Right kidney (tissue), 1 donor: ENCODE measurements around the gene WNT8B.

Experiments
- DNase-seq: peaks from one replicate; pipeline ENCODE4 v3.0.0-alpha.2; 2016

Gene WNT8B

GRCh38 chr10:100483876-100484666 lies 21.3 kb downstream of the WNT8B start:
- no peak for DNase-seq

- DNase-seq, result no peak
Observed at GRCh38 chr10:100485366-100485765, 22.6 kb downstream of the WNT8B start.

GRCh38 chr10:100485801-100486495 lies 23.1 kb downstream of the WNT8B start:
- no peak for DNase-seq

DNA sequence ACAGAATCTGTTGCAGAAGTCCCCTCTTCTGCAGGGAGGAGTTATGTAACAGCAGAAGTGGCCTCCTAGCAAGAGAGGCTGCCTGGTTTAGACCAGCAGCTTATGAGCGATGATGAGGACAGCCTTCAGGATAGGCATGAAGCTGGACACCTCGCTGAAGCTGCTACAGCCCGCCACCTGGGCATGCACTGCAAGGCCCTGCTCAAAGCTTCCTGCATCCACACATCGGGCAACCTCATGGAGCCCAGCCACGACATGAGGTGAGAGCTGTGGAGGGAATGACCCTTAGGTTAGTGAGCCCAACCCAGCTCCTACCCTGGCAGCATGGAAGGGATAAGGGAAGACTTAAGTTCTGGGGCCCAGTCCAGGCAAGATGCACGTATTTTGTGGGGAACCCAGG lies 24.7 kb downstream of the WNT8B start:
- no peak for DNase-seq

DNA sequence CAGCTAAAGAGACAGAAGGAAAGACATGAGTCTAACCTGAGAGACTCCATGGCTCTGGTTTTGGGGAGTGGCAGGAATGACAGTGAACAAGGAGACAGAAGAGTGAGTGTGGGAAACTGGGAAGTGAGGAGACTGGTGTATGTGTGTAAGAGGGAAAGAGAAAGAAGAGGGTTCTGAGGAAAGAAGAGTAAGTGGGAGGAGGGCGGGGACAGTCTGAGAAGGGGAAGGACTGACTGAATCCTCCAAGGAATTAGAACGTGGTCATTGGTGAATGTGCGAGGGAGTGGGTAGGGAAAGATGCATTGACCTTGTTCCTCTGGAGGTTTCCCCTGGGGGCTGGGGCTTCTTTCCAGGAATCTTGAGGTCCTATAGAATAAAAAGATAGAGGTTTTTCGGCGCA lies 26.6 kb downstream of the WNT8B start:
- DNase-seq, result no peak

DNA sequence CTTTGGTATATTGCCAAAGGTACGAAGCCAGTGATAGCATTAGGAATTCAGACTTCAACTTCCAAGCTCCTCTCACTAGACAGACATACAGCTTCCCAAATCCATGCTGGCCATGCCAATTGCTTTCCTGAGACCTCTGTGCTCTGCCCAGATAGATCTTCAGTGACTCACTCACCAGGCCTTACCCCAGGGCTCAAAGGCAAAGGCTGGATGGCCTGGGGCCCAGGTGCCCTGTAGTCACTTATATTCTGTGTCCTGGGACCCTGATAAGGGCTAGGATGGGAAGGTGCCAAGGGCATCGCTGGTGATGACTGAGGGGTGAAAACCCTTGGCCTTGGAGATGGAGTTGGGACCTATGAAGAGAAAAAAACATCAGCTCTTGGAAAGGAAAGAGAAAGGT lies 27.7 kb downstream of the WNT8B start:
- no peak for DNase-seq

DNA sequence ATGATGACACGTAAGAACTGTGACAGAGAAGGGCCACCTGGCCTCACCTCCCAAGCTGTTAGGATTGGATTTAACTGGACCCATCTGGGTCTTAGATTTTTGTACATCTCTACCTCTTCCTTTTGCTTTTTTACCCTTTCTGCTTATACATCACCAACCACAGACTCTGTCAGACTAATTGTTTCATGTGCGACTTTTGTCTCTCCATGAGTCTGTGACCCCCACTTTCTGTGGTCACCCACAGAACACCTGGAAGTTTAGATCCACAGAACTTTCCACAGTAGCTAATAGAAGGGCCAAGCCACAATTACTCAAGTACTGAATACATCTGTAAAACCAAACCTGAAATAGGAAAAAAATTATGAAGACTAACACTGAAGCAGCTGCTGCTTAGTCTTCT lies 33.8 kb downstream of the WNT8B start:
- DNase-seq, result no peak

DNA sequence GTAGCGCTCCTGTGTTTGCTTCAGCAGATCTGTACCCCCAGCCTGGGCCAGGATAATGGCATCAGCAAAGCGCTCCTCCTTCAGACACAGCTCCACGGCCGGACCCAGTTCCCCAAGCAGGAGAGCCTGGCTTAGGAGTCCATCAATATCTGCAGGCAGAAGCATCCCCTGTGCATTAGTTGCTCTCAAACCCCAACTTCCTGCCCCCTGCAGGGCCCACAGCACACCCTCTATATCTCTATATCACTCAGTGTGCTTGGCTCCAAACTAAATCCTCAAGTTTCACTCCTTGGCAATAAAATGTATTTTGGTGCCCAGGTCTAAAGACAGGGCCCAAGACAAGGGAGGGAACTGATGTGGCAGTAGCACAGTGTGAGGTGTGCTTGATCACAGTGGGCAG lies 35.2 kb downstream of the WNT8B start:
- no peak for DNase-seq

GRCh38 chr10:100501423-100501822 lies 38.6 kb downstream of the WNT8B start:
- DNase-seq, result no peak

GRCh38 chr10:100502926-100503494 lies 40.2 kb downstream of the WNT8B start:
- no peak for DNase-seq

GRCh38 chr10:100504096-100504495 lies 41.3 kb downstream of the WNT8B start:
- DNase-seq, result no peak

DNA sequence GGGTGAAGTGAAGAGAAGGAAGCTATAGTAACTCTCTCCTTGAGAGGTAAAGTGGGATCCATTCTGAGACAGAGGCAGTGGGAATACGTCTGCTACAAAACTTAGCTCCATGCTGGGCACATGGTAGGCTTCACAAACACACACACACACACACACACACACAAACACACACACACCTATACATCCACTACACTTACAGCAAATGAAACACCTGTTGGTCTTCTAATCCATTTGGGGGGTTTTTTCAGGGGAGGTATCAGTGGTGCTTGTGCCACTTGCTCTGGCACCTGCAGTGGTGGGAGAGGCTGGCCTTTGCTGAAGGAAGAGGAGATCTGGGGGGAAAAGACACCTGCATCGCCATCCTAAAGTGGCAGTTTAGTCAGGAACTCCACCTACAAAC lies 42.4 kb downstream of the WNT8B start:
- DNase-seq, result no peak

DNA sequence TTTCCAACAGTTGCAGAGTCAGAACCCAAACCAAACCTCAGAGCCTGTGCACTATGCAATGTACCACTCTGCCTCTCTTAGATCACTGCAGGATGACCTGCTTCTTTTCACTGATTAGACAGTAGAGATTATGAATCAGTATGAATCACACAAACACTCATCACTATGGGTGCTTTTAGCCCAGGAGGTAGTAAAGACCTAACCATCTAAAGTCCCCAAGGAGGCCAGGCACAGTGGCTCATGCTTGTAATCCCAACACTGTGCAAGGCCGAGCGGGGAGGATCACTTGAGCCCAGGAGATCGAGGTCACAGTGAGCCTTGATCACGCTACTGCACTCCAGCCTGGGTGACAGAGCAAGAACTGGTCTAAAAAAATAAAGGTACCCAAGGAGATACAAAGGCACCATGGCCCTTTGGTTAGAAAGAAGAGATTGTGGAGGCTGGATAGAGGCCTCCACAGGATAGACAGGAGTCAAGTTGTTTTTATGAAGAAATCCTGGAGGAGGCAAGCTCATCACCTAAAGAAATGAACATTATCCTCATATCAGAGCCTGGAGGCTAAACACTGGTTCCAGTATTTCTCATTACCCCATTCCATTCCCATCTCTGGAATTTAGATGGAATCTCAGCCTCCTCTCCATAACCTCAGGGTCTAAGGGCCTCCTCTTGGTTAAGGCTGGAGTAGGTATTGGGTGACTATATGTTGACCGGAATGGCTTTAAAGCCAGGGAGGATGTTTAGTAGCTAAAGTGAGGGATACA lies 44.0 kb downstream of the WNT8B start:
- DNase-seq, result no peak

DNA sequence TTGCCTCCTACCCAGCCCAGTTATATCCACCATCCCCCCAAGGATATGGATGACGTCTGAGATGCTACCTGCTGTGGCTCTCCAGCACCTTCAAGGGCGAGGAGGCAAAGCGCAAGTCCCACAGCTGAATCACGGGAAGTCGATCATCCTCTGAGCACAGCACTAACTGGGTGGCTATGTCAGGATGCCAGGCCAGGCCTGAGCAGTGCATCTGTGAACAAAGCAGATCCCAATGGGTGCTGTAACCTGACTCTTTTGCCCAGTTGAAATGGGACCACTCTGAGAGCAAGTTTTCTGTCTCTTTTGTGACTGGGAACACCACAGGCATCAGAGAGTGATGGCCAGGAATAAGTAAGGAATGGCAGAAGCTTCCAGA lies 44.5 kb downstream of the WNT8B start:
- DNase-seq, result no peak

DNA sequence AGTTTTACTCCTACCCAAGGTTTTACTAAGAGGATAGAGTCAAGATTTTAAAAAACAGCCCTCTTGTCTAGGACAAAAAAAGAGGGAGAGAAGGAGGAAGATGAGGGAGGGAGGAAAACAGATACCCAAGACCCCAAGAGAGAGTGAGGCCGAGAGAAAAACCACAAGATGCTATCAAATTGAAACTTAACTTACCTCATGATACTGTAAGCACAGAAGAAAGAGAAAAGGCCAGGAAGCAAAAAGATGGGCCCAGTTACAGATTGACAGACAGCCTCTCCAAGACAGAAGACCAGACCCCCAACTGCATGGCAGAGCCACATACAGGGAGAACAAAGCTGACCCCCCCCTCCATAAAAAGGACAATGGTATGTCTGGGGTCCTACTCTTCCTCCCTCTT lies 45.5 kb downstream of the WNT8B start:
- DNase-seq, result no peak

DNA sequence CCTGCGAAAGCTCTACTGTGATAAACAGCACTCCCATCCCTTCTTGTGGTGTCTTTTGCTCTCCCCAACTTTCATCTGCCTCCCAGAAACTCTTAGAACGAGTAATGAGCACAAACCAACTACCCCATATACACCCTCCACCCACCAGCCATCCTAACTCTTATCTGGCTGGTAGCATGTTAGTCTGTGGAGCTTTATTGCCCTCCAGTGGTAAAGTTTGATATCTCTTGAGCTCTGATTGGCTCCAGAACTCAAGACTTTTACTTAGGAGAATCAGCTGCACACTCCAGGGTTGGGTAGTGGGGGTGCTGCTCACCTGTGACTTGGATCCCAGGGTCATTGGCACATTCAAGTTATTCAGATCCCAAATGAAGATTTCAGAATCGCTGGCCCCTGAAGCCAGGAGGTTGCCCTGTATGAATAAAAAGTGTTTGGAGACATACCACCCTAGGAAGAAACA lies 45.9 kb downstream of the WNT8B start:
- DNase-seq, result no peak

GRCh38 chr10:100509241-100509840 lies 46.5 kb downstream of the WNT8B start:
- DNase-seq, result no peak

- no peak for DNase-seq
Observed at GRCh38 chr10:100510533-100511308, 47.9 kb downstream of the WNT8B start.

- no peak for DNase-seq
Observed at GRCh38 chr10:100515612-100516011, 52.8 kb downstream of the WNT8B start.

- DNase-seq, result no peak
Observed at GRCh38 chr10:100516847-100517246, 54.0 kb downstream of the WNT8B start.

GRCh38 chr10:100518761-100519241 lies 56.0 kb downstream of the WNT8B start:
- DNase-seq, result peak; percentile 69
